T-helper 2 cell treated with Interferon-gamma antibody and Interleukin-4, amounts not matched to agents 5 μg/mL and 100 μg/mL, for 36 hours (primary cell): ENCODE results near the gene ATXN10.

ENCODE experiments used
- DNase-seq: peaks from one replicate; pipeline ENCODE4 v3.0.0; 2021; ENCODE audit warnings: low spot score
- H3K27ac Mint-ChIP-seq: one replicate; pipeline ENCODE4 v1.8.0; 2021; ENCODE audit warnings: mild to moderate bottlenecking, mixed read lengths
- H3K27me3 Mint-ChIP-seq: one replicate; pipeline ENCODE4 v1.8.0; 2021; ENCODE audit warnings: low read depth, mixed read lengths
- H3K36me3 Mint-ChIP-seq: one replicate; pipeline ENCODE4 v1.8.0; 2021; ENCODE audit warnings: low read depth, mixed read lengths
- H3K4me1 Mint-ChIP-seq: one replicate; pipeline ENCODE4 v1.8.0; 2021; ENCODE audit warnings: low read depth, mixed read lengths
- H3K4me3 Mint-ChIP-seq: one replicate; pipeline ENCODE4 v1.8.0; 2022; ENCODE audit warnings: mild to moderate bottlenecking, moderate library complexity, mixed read lengths
- H3K9me3 Mint-ChIP-seq: one replicate; pipeline ENCODE4 v1.8.0; 2021; ENCODE audit warnings: mixed read lengths

The ATXN10 gene

DNA sequence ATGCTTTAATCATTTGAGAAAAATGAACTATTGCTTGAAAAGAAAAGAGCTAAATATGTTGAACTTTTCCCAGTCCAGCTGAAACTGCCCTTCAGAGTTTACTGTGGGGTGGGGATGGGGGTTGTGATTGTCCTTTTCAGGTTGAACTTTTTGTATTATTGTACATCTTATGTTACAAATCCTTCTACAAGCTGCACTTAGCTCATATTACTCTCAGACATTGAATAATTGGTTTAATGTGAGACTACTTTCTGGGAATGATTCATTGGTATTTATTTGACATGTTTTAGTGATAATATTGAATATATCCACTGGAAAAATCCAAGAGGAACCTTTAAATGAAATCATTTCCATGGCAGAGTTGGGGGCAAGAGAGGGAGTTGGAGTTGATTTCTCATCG lies 84.9 kb downstream of the ATXN10 start:
- Mint-ChIP-seq H3K4me1 (no peaks in the 10 kb centered on the region), H3K4me3 (no peak overlapping the region), H3K36me3 (peaks cover 6% of the 10 kb centered on the region), H3K9me3 (no peaks in the 10 kb centered on the region), H3K27ac (no peak overlapping the region), H3K27me3 (no peaks in the 10 kb centered on the region)
- DNase-seq: no peak

DNA sequence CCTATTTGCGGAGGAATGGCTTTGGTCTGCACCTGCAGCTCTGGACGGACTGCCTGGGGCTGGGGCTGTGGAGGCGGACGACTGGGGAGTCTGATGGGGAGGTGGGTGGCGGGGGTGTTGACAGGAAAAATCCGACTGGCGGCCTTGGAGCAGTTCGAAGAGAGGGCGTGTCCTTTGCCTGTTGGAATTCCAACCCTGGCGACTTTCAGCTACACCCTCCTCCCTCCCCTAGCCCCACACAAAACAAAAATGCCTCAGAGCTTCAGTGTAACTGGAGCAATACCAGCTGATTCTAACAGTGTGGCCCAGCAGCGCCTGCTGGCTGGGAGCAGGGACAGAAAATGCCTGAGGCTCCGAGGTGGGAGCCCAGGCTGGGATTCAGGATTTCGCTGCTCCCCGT lies 85.4 kb downstream of the ATXN10 start:
- peaks cover 6% of the 10 kb centered on the region for H3K36me3 Mint-ChIP-seq
- DNase-seq: no peak

DNA sequence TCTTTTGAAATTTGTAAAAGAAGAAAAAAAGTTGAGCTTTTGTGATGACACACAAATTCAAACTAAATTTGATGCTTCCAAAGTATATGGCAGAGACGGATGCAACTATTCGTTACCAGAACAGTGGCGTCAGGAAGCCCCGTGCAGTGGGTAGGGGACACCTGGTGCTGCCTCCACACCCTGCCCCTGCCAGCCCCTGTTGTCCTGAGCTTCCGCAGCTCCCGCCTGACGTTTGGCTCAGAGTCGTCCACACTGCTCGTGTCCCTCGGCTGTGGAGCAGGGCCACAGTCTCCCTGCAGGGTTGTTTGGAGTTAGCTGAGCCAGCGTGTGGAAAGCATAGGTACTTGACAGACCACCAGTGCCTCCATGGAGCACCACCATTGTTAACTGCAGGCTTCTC lies 86.3 kb downstream of the ATXN10 start:
- DNase-seq: no peak
- no peaks in the 10 kb centered on the region for H3K27me3 Mint-ChIP-seq
- H3K27ac Mint-ChIP-seq: no peak overlapping the region
- no peak overlapping the region for H3K4me3 Mint-ChIP-seq
- H3K9me3 Mint-ChIP-seq: no peaks in the 10 kb centered on the region
- peaks cover 5% of the 10 kb centered on the region for H3K36me3 Mint-ChIP-seq
- H3K4me1 Mint-ChIP-seq: no peaks in the 10 kb centered on the region

More for the DNA sequence above, 85.4 kb downstream of the ATXN10 start:
- Mint-ChIP-seq H3K4me1 (no peaks in the 10 kb centered on the region), H3K27me3 (no peaks in the 10 kb centered on the region), H3K4me3 (no peak overlapping the region), H3K9me3 (no peaks in the 10 kb centered on the region), H3K27ac (no peak overlapping the region)

DNA sequence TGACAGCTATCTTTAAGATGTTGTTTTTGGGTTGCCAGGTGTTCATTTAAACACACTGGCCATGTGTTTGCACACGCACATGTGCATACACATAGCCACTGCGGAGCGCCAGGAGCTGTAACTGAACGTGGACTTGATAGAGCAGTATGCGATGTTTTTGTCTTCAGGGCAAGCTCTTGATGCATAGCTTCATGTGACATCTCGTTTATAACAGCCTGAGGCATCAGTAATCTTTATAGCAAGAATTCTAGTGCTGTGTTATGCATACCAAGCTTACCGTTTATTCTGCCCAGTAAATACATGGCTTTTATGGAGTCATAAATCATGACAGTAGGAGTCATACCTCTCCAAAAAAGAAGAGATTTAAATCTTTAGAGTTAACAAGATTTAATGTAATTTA lies 87.0 kb downstream of the ATXN10 start:
- Mint-ChIP-seq H3K4me1 (peaks cover 2% of the 10 kb centered on the region), H3K36me3 (peaks cover 5% of the 10 kb centered on the region), H3K9me3 (no peaks in the 10 kb centered on the region), H3K27ac (no peak overlapping the region), H3K27me3 (no peaks in the 10 kb centered on the region), H3K4me3 (no peak overlapping the region)
- DNase-seq: no peak

DNA sequence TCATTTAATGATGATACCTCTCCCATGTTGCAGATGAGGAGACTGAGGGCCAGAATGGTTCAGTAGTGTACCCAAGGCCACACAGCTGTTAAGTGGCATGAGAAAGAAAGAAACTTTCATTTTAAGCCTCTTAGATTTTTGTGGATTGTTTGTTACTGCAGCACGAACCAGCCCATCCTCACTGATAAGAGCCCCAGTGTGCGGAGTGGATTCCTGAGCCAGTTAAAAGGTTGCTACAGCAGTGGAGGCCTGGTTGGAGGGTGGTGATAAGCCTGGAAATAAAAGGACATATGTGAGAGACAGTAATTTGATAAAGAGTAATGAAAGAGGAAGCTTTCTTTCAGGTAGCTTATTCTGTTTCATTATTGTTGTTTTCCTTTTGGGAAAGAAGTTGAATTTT lies 89.0 kb downstream of the ATXN10 start:
- H3K9me3 Mint-ChIP-seq: no peaks in the 10 kb centered on the region
- H3K4me3 Mint-ChIP-seq: no peak overlapping the region
- DNase-seq: no peak
- peaks cover 5% of the 10 kb centered on the region for H3K36me3 Mint-ChIP-seq
- no peaks in the 10 kb centered on the region for H3K27me3 Mint-ChIP-seq
- no peak overlapping the region for H3K27ac Mint-ChIP-seq
- peaks cover 18% of the 10 kb centered on the region for H3K4me1 Mint-ChIP-seq

DNA sequence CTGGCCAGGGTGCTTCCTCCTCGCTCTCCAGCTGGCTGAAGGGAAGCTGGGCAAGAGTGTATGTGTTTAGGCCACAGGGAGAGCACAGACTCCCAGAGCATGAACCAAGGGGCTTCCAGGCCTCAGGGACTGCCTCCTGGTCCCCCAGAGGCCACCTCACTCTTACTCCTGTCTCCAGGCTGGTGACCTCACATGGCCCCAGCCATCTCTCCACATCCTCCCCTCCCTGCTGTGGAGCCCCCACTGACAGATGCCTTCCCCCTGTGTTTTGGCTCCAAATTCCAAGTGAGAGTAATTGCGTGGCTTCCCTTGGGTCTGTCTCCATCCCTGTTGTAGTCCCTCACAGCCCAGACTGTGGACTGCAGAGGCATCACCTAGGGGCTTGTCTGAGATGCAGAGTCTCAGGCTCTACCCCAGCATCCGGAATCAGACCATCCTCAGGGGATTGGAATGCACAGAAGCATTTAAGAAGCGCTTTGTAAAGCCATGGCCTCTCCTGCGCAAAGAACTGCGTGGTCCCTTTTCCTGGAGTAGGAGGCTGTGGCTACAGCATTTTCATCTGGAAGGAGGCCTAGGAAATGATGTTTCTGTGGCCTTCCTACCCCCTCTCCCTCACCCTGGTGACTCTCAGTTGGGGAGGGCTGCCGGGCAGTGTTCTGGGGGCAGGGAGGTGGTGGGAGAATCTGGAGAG lies 91.1 kb downstream of the ATXN10 start:
- Mint-ChIP-seq H3K36me3 (peaks cover 2% of the 10 kb centered on the region), H3K9me3 (no peaks in the 10 kb centered on the region), H3K27me3 (no peaks in the 10 kb centered on the region), H3K4me1 (peaks cover 18% of the 10 kb centered on the region), H3K27ac (no peak overlapping the region), H3K4me3 (no peak overlapping the region)
- DNase-seq: no peak

DNA sequence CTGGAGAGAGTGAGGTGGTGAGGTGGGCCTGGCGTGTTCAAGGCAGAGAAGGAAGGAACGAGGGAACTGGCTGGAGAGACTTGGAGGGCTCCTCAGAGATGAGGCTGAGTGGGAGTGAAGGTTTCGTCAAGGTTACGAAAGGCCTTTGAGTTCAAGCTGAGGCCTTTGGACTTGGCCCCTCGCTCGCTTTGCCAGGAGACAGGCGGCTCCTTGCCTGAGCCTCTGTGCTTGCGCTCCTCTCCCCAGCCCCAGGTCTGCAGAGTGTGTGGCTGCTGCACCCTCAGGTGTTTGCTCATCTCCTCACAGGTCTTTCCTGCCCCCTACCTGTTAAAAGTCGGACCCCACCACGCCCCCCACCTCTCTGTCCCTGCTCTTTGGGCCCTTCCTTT lies 91.6 kb downstream of the ATXN10 start:
- no peaks in the 10 kb centered on the region for H3K9me3 Mint-ChIP-seq
- H3K4me1 Mint-ChIP-seq: peaks cover 18% of the 10 kb centered on the region
- peaks cover 2% of the 10 kb centered on the region for H3K36me3 Mint-ChIP-seq
- no peak overlapping the region for H3K27ac Mint-ChIP-seq
- no peaks in the 10 kb centered on the region for H3K27me3 Mint-ChIP-seq
- no peak for DNase-seq
- no peak overlapping the region for H3K4me3 Mint-ChIP-seq

DNA sequence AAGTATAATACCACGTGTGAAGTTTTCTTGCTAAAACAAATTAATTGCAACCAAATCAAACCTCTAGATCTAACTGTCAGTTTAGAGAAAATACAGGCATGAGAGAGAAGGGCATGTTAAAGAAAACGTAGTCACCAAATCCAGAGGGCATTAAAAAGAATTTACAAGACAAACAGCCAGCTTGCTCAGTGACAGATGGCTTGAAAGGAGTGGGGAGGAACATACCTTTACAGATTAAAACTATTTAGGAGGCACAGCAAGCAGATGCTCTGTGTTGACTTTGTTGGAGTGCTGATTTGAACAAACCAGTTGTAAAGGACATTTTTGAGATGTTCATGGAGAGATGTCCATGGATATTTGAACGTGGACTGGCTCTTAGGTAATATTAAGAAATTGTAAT lies 96.9 kb downstream of the ATXN10 start:
- Mint-ChIP-seq H3K4me1 (peaks cover 17% of the 10 kb centered on the region), H3K9me3 (no peaks in the 10 kb centered on the region), H3K36me3 (peaks cover under 1% of the 10 kb centered on the region), H3K27me3 (no peaks in the 10 kb centered on the region), H3K27ac (no peak overlapping the region), H3K4me3 (no peak overlapping the region)
- DNase-seq: no peak

DNA sequence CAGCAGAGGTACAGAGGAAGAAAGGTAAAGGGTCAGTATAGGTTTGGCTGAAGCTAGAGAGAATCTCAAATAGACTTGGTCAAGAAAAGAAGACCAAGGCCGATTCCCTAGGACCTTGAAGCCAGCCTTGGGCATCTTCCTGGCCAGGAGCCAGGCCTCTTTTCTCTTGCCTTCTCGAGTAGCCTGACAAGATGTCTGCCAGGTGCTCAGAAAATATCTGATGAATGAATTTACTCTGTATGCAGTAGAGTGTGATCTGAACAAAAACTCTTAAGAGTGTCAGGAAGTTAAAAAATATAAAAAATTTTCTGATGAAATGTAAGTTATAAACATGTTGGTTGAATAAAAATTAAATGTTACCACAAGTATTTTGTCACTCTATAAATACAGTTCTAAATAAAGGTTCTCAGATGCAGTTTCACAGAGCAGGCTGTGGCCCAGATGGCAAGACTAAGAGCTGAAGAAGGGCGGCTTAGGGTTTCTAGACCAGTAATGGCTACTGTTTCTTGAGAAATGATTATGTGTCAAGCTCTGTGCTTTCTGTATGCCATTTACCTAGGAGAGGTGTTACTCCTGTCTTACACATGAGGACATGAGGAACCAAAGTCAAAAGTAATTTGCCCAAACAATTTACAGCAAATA lies 98.1 kb downstream of the ATXN10 start:
- no peaks in the 10 kb centered on the region for H3K9me3 Mint-ChIP-seq
- no peak overlapping the region for H3K4me3 Mint-ChIP-seq
- H3K27ac Mint-ChIP-seq: no peak overlapping the region
- no peak for DNase-seq
- no peaks in the 10 kb centered on the region for H3K36me3 Mint-ChIP-seq
- peaks cover 8% of the 10 kb centered on the region for H3K4me1 Mint-ChIP-seq
- H3K27me3 Mint-ChIP-seq: no peaks in the 10 kb centered on the region

DNA sequence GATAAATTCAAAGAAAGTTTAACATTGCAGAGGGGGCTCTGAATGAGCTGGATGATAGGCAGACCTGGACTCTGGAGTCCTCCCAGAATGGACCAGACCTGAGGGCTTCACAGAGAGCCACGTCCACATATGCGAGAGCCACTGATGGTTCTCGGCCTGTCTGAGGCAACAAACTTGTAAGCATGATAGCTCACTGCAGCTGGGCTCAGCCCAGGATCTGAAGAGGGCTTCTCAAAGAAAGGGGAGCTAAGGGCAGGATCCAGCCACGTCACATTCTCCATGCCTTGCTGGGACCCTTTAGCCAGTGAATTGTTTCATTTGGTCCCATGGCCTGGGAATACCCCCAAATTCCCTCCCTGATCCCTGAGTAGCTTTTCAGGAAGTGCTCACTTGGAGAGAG lies 98.9 kb downstream of the ATXN10 start:
- Mint-ChIP-seq H3K4me1 (peaks cover under 1% of the 10 kb centered on the region), H3K9me3 (no peaks in the 10 kb centered on the region), H3K27me3 (no peaks in the 10 kb centered on the region), H3K4me3 (no peak overlapping the region), H3K27ac (no peak overlapping the region), H3K36me3 (no peaks in the 10 kb centered on the region)
- no peak for DNase-seq

DNA sequence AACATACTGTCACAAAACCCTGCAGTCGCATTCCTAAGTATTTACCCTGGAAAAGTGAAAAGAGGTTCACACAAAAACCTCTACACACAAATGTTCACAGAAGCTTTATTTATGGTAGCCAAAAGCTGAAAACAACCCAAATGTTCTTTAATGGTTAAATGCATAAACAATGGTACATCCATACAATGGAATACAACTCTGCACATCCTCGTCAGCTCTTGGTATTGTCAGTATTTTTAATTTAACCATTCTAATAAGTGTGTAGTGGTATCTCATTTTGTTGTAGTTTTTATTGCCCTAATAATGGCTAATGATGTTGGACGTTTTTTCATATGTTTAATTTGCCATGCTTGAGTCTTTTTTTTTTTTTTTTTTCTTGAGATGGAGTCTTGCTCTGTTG lies 99.4 kb downstream of the ATXN10 start:
- Mint-ChIP-seq H3K4me3 (no peak overlapping the region), H3K4me1 (no peaks in the 10 kb centered on the region), H3K9me3 (no peaks in the 10 kb centered on the region), H3K27me3 (no peaks in the 10 kb centered on the region), H3K36me3 (no peaks in the 10 kb centered on the region), H3K27ac (no peak overlapping the region)
- no peak for DNase-seq

DNA sequence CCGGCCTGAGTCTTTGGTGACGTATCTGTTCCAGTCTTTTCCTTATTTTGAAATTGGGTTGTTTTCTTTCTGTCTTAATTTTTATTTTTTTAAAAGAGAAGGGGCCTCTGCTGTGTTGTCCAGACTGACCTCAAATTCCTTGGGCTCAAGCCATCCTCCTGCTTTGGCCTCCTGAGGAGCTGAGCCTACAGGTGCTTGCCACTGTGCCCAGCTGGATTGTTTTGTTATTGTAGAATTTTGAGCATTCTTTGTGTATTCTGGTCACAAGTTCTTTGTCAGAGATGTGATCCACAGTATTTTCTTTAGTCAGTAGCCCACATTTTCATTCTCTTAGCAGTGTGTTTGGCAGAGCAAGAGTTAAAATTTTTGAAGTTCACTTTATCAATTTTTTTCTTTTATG lies 100.1 kb downstream of the ATXN10 start:
- Mint-ChIP-seq H3K4me1 (no peaks in the 10 kb centered on the region), H3K27ac (no peak overlapping the region), H3K9me3 (no peaks in the 10 kb centered on the region), H3K27me3 (no peaks in the 10 kb centered on the region), H3K4me3 (no peak overlapping the region), H3K36me3 (no peaks in the 10 kb centered on the region)
- DNase-seq: no peak

DNA sequence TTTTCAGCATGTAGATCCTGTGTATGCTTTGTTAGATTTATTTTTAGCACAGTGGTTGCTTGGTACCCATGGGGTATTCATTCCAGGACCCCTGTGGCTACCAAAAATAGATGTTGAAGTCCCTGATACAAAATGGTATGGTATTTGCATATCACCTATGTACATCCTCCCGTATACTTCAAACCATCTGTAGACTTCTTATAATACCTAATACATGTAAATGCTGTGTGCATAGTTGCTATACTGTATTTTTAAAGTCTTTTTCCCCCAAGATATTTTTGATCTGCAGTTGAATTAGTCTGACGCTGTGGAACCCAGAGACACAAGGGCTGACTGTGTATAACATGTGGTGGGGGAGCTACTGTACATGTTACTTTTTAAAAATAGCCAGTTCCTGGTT lies 101.1 kb downstream of the ATXN10 start:
- Mint-ChIP-seq H3K9me3 (no peaks in the 10 kb centered on the region), H3K27ac (no peak overlapping the region), H3K4me3 (no peak overlapping the region), H3K27me3 (no peaks in the 10 kb centered on the region), H3K4me1 (no peaks in the 10 kb centered on the region), H3K36me3 (no peaks in the 10 kb centered on the region)
- no peak for DNase-seq

DNA sequence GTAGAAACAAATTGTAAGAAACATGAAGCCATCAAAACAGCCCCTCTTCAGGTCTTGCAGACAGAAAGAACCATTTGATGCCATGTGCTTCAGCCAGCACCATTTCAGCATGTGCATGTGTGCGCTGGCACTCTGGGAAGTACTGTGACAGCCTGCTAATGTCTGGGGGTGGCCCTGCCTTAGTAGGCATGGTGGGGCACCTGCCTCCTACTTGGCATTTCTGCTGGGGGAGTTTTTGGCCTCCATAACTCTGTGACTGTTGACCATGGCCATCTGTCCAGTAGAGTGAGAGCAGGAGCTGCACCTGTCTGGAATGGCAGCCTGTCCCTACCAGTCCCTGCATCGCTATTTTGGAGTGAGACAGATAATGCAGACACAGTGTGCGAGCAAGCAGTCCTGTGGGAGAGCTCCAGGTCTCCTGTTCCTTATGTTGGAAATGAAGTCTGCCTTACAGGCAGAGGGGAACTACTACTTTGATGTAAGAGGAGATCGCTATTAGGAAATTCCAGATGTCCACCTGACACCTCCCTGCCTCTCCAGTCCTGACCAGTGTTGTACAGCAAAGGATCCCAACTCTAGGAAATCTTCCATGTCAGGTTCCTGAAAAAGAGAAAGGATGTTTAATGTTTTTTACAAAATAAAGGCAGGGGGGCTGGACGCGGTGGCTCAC lies 102.5 kb downstream of the ATXN10 start:
- DNase-seq: no peak
- H3K9me3 Mint-ChIP-seq: no peaks in the 10 kb centered on the region
- no peak overlapping the region for H3K4me3 Mint-ChIP-seq
- no peaks in the 10 kb centered on the region for H3K27me3 Mint-ChIP-seq
- no peaks in the 10 kb centered on the region for H3K4me1 Mint-ChIP-seq
- H3K27ac Mint-ChIP-seq: no peak overlapping the region
- H3K36me3 Mint-ChIP-seq: peaks cover 2% of the 10 kb centered on the region
